Right lobe of liver (tissue), 6 donors: Measurements from ENCODE around the gene SMC5. TPM values are rescaled to one million over a fixed set of nuclear protein-coding genes. Genes with fewer than 3 reads are reported as not detected.

ENCODE experiments used
- ATAC-seq, 4 donors: fragments of 200-7000 bp; cut with Tn5 transposase; one replicate each; pipeline ENCODE4 v1.9.1; 2020; ENCODE audit warnings: mild to moderate bottlenecking in 4 of 4, moderate library complexity in 4 of 4
- DNase-seq, 3 donors: peaks; one replicate each; pipeline ENCODE4 v3.0.0-alpha.2; 2020
- H3K27ac ChIP-seq, 3 donors: fragments of 200-600 bp; one replicate each; pipeline ENCODE4 v1.8.0; 2022
- H3K27me3 ChIP-seq, 2 donors: fragments of 200-600 bp; one replicate each; pipeline ENCODE4 v1.8.0; 2022
- H3K36me3 ChIP-seq, 4 donors: fragments of 200-600 bp; sonication (generic) in 1 of 4; one replicate each; pipeline versions ENCODE4 v1.5.1 to v1.8.0; 2017 to 2022; ENCODE audit warnings: control low read depth in 1 of 4
- H3K4me1 ChIP-seq, 4 donors: fragments of 200-600 bp; sonication (generic) in 1 of 4; one replicate each; pipeline versions ENCODE4 v1.5.1 to v1.8.0; 2017 to 2022; ENCODE audit warnings: control low read depth in 1 of 4
- H3K4me3 ChIP-seq, 3 donors: fragments of 200-600 bp; one replicate each; pipeline ENCODE4 v1.8.0; 2022
- H3K9me3 ChIP-seq, 4 donors: fragments of 200-600 bp; sonication (generic) in 1 of 4; one replicate each; pipeline versions ENCODE4 v1.5.1 to v1.8.0; 2017 to 2022; ENCODE audit warnings: control low read depth in 1 of 4
- POLR2A ChIP-seq: fragments of 450-650 bp; IDR thresholded peaks from one replicate; pipeline ENCODE4 v1.6.1; 2017; ENCODE audit warnings: antibody characterized with exemption, mild to moderate bottlenecking
- WGBS: methylation state at CpG from one replicate; pipeline ENCODE4 v1.1.6; 2018; ENCODE audit warnings: low coverage, low lambda C conversion rate; ENCODE audit not compliant: insufficient coverage; ENCODE audit errors: missing lambda C conversion rate; 5-methylcytosine and 5-hydroxymethylcytosine counted together
- intact Hi-C, 2 donors: fragments of 100-400 bp; cut with DNase I; formaldehyde crosslinking; loops; one replicate each; pipeline versions ENCODE4 v1.11.2 to v1.14.1; 2022
- total RNA-seq, 6 experiments: library from RNA; depleted of rRNA in 2 of 6; stranded (reverse); fragments of >200 nt in 2 of 6; fragmentation: NEBNext Ultra II Directional in 3 of 6; extraction: Animal tissue kit (Norgen Biotek cat#: 25700) in 3 of 6; gene quantifications; one replicate each; pipeline versions ENCODE4 v1.1.0 to v1.2.4, GENCODE V29; 2016 to 2023
- TF ChIP-seq, protein P1 (sequence below), 4 donors: fragments of 200-600 bp in 3 of 4; fragments of 450-650 bp in 1 of 4; IDR thresholded peaks; one replicate each; pipeline versions ENCODE4 v1.5.1 to v1.8.0; 2016 to 2022; ENCODE audit warnings: antibody characterized with exemption in 4 of 4, mild to moderate bottlenecking in 2 of 4
- donor health status: DM: no; HTN: yes; CAD: no.
- donor health status: DM: no; HTN: no; CAD: no.
- donor health status: DM: no; HTN: no; CAD: no.
- donor health status: DM: no; HTN: yes; CAD: no.
- donor health status: DM: no; HTN: yes; CAD: no.

SMC5 gene
- total RNA-seq, 6 experiments from 2014 or later, result 10.6 to 13.9 (median 13.0) TPM

DNA sequence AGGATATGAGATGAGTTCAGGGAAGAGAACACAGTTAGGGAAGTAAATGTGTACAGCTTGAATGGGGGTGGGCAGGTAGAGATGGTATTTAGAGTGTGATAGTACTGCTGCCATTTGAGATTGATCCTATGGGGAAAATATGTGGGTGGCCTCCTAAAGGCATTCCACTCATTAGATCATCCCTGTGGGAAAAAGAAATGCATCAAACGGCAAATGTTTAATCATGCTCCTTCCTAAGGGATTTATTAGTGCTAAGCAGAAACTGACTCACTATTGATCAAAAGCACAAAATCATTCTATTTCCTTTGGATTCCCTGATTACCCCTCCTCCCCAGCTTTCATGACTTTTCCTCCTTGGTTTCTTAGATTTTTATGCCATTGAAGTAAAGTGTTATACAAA is 36.4 kb upstream of the SMC5 start:
- no peak overlapping the region for H3K27ac ChIP-seq
- DNase-seq (no peak), ATAC-seq (no peak)
- no peaks in the 10 kb centered on the region for H3K36me3 ChIP-seq
- no peaks in the 10 kb centered on the region for H3K9me3 ChIP-seq
- no peaks in the 10 kb centered on the region for H3K4me1 ChIP-seq
- 67% methylated on average over 1 of the region's 1 CpG for WGBS
- H3K27me3 ChIP-seq, result no peaks in the 10 kb centered on the region
- no peak overlapping the region for H3K4me3 ChIP-seq
- TF ChIP-seq, protein P1, sequence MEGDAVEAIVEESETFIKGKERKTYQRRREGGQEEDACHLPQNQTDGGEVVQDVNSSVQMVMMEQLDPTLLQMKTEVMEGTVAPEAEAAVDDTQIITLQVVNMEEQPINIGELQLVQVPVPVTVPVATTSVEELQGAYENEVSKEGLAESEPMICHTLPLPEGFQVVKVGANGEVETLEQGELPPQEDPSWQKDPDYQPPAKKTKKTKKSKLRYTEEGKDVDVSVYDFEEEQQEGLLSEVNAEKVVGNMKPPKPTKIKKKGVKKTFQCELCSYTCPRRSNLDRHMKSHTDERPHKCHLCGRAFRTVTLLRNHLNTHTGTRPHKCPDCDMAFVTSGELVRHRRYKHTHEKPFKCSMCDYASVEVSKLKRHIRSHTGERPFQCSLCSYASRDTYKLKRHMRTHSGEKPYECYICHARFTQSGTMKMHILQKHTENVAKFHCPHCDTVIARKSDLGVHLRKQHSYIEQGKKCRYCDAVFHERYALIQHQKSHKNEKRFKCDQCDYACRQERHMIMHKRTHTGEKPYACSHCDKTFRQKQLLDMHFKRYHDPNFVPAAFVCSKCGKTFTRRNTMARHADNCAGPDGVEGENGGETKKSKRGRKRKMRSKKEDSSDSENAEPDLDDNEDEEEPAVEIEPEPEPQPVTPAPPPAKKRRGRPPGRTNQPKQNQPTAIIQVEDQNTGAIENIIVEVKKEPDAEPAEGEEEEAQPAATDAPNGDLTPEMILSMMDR (IDR thresholded peaks at IDR 0.05), result no peak
- TF ChIP-seq POLR2A, result no peak
- intact Hi-C loops, result no loop called here

DNA sequence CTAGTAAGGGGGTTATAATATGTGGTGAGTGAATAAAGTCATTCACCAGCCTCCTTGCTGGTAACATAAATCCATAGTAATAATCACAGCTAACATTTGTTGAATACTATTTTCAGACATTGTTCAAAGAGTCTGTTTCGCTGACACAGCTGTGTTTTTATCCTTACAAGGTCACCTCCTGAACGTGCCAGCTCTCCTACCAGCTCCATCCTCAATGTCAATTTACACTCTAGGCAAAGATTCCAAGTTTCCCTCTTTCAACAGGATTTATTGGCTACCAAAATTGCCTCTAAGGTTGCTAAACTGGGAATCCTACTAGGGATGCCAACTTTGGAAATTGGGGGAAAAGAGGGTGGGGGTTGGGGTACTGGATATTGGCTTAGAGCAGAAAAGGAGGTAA is 30.7 kb upstream of the SMC5 start:
- TF ChIP-seq, protein P1 (IDR thresholded peaks at IDR 0.05), result no peak
- TF ChIP-seq POLR2A, result no peak
- Histone ChIP-seq H3K9me3 (no peaks in the 10 kb centered on the region), H3K4me3 (no peak overlapping the region), H3K4me1 (peaks cover 0 to 13% (median 0%) of the 10 kb centered on the region in 4 donors), H3K27me3 (no peaks in the 10 kb centered on the region), H3K36me3 (no peaks in the 10 kb centered on the region), H3K27ac (peak overlapping the region in 1 of 3 donors; percentile 37)
- 37% methylated on average over 2 of the region's 2 CpGs for WGBS
- peak in 1 of 4 donors; percentile 78 for ATAC-seq
- DNase-seq, result no peak
- intact Hi-C loops, result no loop called here

DNA sequence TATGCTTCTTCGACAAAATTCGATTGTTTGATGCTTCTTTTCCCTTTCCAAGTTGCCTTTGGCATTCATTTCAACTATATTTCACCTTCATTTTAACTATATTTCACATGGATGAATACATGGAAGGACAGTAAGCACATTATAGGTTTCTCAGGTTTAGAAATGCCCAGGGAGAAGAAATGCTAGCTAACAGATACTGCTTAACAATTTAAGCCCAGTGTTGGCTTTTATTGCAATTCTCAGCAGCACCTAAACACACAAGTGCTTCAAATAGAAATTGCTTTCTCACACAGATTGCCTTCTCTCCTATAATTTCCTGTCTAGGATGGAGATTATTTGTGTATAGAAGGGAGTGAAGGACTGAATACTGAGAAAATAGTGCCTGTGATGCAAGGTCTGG is 30.2 kb upstream of the SMC5 start:
- ATAC-seq (peak in 2 of 4 donors; percentile 7 to 15), DNase-seq (no peak)
- Histone ChIP-seq H3K36me3 (no peaks in the 10 kb centered on the region), H3K9me3 (no peaks in the 10 kb centered on the region), H3K4me1 (peaks cover 0 to 13% (median 0%) of the 10 kb centered on the region in 4 donors), H3K4me3 (no peak overlapping the region), H3K27me3 (no peaks in the 10 kb centered on the region), H3K27ac (peak overlapping the region in 1 of 3 donors; percentile 37)
- TF ChIP-seq POLR2A, result no peak
- TF ChIP-seq, protein P1 (IDR thresholded peaks at IDR 0.05), result no peak
- intact Hi-C loops, result no loop called here
- WGBS, result 78% methylated on average over 2 of the region's 2 CpGs

DNA sequence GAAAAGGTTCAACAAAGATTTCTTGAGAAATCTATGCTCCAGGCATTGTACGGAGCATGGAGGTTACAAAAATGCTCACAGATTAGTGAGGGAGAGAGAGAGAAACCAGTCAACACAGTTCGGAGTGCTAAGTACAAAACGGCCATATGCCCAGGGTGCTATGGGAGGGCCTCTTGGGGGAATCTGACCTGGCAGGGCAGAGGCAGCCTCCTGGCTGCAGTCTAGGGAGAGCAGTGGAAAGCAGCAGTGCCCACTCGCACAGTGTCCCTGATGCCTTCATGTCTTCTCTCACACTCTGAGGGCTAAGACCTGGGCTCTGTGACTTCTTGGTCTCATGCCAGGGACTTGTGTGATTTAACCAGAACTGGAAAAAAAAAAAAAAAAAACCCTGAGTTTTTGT is 29.8 kb upstream of the SMC5 start:
- WGBS, result 82% methylated on average over 3 of the region's 4 CpGs

More for the DNA sequence above, 29.8 kb upstream of the SMC5 start:
- TF ChIP-seq POLR2A, result no peak
- TF ChIP-seq, protein P1 (IDR thresholded peaks at IDR 0.05), result no peak
- Histone ChIP-seq H3K4me1 (peaks cover 0 to 13% (median 0%) of the 10 kb centered on the region in 4 donors), H3K36me3 (no peaks in the 10 kb centered on the region), H3K4me3 (no peak overlapping the region), H3K9me3 (no peaks in the 10 kb centered on the region), H3K27me3 (no peaks in the 10 kb centered on the region), H3K27ac (peak overlapping the region in 1 of 3 donors; percentile 37)
- peak; percentile 80 to 93 (median 81) for ATAC-seq
- peak in 1 of 3 donors; percentile 48 for DNase-seq
- intact Hi-C loops, result no loop called here
